ENCODE measurements around the gene NEK1.

NEK1 gene

GRCh38 chr4:169619518-169619957, 7.2 kb upstream of the NEK1 start:
- no peak for TF ChIP-seq ZNF274 (IDR thresholded peaks at IDR 0.05; ENCODE audit: low read depth, low read length)
- H3K4me3 ChIP-seq (ENCODE audit: low read length), result peak overlapping the region; percentile 87

- TF ChIP-seq ZNF274 (IDR thresholded peaks at IDR 0.05; ENCODE audit: low read depth, low read length), result no peak
- peak overlapping the region; percentile 87; the same call in 1 of the 2 replicates for H3K4me3 ChIP-seq (ENCODE audit: low read length)
Observed at GRCh38 chr4:169618986-169619385, 6.6 kb upstream of the NEK1 start.

- TF ChIP-seq ZNF274 (IDR thresholded peaks at IDR 0.05; ENCODE audit: low read depth, low read length), result no peak
- H3K4me3 ChIP-seq (ENCODE audit: low read length), result no peak overlapping the region
Observed at GRCh38 chr4:169618286-169618685, 5.9 kb upstream of the NEK1 start.

GRCh38 chr4:169617306-169617705, 4.9 kb upstream of the NEK1 start:
- no peak for TF ChIP-seq ZNF274 (IDR thresholded peaks at IDR 0.05; ENCODE audit: low read depth, low read length)
- no peak overlapping the region for H3K4me3 ChIP-seq (ENCODE audit: low read length)

GRCh38 chr4:169616846-169617245, 4.5 kb upstream of the NEK1 start:
- no peak for TF ChIP-seq ZNF274 (IDR thresholded peaks at IDR 0.05; ENCODE audit: low read depth, low read length)
- H3K4me3 ChIP-seq (ENCODE audit: low read length), result no peak overlapping the region

GRCh38 chr4:169615467-169616106, 3.2 kb upstream of the NEK1 start:
- H3K4me3 ChIP-seq (ENCODE audit: low read length), result no peak overlapping the region
- no peak for TF ChIP-seq ZNF274 (IDR thresholded peaks at IDR 0.05; ENCODE audit: low read depth, low read length)

GRCh38 chr4:169612871-169613859, 782 bp upstream of the NEK1 start:
- H3K4me3 ChIP-seq (ENCODE audit: low read length), result peak overlapping the region; percentile 82
- no peak for TF ChIP-seq ZNF274 (IDR thresholded peaks at IDR 0.05; ENCODE audit: low read depth, low read length)

- H3K4me3 ChIP-seq (ENCODE audit: low read length), result peak overlapping the region; percentile 82; the same call in 1 of the 2 replicates
- TF ChIP-seq ZNF274 (IDR thresholded peaks at IDR 0.05; ENCODE audit: low read depth, low read length), result no peak
Observed at GRCh38 chr4:169611157-169611556, 1.2 kb downstream of the NEK1 start.

GRCh38 chr4:169604903-169605331, 7.5 kb downstream of the NEK1 start:
- no peak for TF ChIP-seq ZNF274 (IDR thresholded peaks at IDR 0.05; ENCODE audit: low read depth, low read length)
- no peak overlapping the region for H3K4me3 ChIP-seq (ENCODE audit: low read length)

- no peak overlapping the region for H3K4me3 ChIP-seq (ENCODE audit: low read length)
- TF ChIP-seq ZNF274 (IDR thresholded peaks at IDR 0.05; ENCODE audit: low read depth, low read length), result no peak
Observed at GRCh38 chr4:169604131-169604900, 8.1 kb downstream of the NEK1 start.

- no peak for TF ChIP-seq ZNF274 (IDR thresholded peaks at IDR 0.05; ENCODE audit: low read depth, low read length)
- no peak overlapping the region for H3K4me3 ChIP-seq (ENCODE audit: low read length)
Observed at GRCh38 chr4:169603312-169603711, 9.1 kb downstream of the NEK1 start.

- no peak for TF ChIP-seq ZNF274 (IDR thresholded peaks at IDR 0.05; ENCODE audit: low read depth, low read length)
- no peak overlapping the region for H3K4me3 ChIP-seq (ENCODE audit: low read length)
Observed at GRCh38 chr4:169601016-169601771, 11.2 kb downstream of the NEK1 start.

GRCh38 chr4:169594560-169595195, 17.7 kb downstream of the NEK1 start:
- no peak for TF ChIP-seq ZNF274 (IDR thresholded peaks at IDR 0.05; ENCODE audit: low read depth, low read length)
- H3K4me3 ChIP-seq (ENCODE audit: low read length), result no peak overlapping the region

Measured in GM08714 (cell line).